ENCODE measurements around the gene PKDCC. TPM values are rescaled to one million over a fixed set of nuclear protein-coding genes. Genes with fewer than 3 reads are reported as not detected.

Gene PKDCC
- total and polyA plus RNA-seq, 10 donors = 19.8 to 81.9 (median 44.4) TPM

- Histone ChIP-seq H3K4me3 (peak overlapping the region in 4 of 8 donors; percentile 51 to 81 (median 61)), H3K9me3 (no peaks in the 10 kb centered on the region), H3K4me1 (peaks cover 6 to 29% (median 15%) of the 10 kb centered on the region in 6 donors), H3K36me3 (peaks cover 0 to 12% (median 0%) of the 10 kb centered on the region in 6 donors), H3K27ac (peak overlapping the region in 7 of 8 donors; percentile 3 to 82 (median 76)), H3K27me3 (replicated peaks in 1 of 7) (peaks cover 0 to 45% (median 15%) of the 10 kb centered on the region in 7 donors)
- TF ChIP-seq POLR2A (IDR thresholded peaks at IDR 0.05) (no peak), POLR2AphosphoS5 (IDR thresholded peaks at IDR 0.05) (no peak)
- TF ChIP-seq, protein P1, sequence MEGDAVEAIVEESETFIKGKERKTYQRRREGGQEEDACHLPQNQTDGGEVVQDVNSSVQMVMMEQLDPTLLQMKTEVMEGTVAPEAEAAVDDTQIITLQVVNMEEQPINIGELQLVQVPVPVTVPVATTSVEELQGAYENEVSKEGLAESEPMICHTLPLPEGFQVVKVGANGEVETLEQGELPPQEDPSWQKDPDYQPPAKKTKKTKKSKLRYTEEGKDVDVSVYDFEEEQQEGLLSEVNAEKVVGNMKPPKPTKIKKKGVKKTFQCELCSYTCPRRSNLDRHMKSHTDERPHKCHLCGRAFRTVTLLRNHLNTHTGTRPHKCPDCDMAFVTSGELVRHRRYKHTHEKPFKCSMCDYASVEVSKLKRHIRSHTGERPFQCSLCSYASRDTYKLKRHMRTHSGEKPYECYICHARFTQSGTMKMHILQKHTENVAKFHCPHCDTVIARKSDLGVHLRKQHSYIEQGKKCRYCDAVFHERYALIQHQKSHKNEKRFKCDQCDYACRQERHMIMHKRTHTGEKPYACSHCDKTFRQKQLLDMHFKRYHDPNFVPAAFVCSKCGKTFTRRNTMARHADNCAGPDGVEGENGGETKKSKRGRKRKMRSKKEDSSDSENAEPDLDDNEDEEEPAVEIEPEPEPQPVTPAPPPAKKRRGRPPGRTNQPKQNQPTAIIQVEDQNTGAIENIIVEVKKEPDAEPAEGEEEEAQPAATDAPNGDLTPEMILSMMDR (IDR thresholded peaks at IDR 0.05 in 8 of 11, conservative IDR thresholded peaks at IDR 0.05 in 3 of 11) = no peak
- WGBS, 5 donors = 74 to 89% (median 81%) methylated on average over 11 of the region's 11 CpGs
- DNase-seq = peak; percentile 36
- intact Hi-C loops (cut with DNase I; ENCODE audit: low total_unique reads) = no loop called here
Observed at GRCh38 chr2:42051543-42052235, 3.9 kb downstream of the PKDCC start.

- peaks cover 0 to 24% (median 0%) of the 10 kb centered on the region in 6 donors for H3K36me3 ChIP-seq
- H3K9me3 ChIP-seq = no peaks in the 10 kb centered on the region
- H3K27me3 ChIP-seq (replicated peaks in 1 of 7) = peaks cover 0 to 34% (median 6%) of the 10 kb centered on the region in 7 donors
- TF ChIP-seq POLR2A (IDR thresholded peaks at IDR 0.05) (no peak), POLR2AphosphoS5 (IDR thresholded peaks at IDR 0.05) (peak; percentile 55 to 73 (median 57))
- intact Hi-C loops (cut with DNase I; ENCODE audit: low total_unique reads) = no loop called here
- H3K4me1 ChIP-seq = peaks cover 0 to 20% (median 7%) of the 10 kb centered on the region in 6 donors
- H3K27ac ChIP-seq = peak overlapping the region in 7 of 8 donors; percentile 48 to 82 (median 76)
- H3K4me3 ChIP-seq = peak overlapping the region in 1 of 8 donors; percentile 19
- peak; percentile 64 for DNase-seq
- 72 to 82% (median 79%) methylated on average over 8 to 14 of the region's 14 CpGs for WGBS, 5 donors
Observed at GRCh38 chr2:42052702-42053481, 5.1 kb downstream of the PKDCC start.

DNA sequence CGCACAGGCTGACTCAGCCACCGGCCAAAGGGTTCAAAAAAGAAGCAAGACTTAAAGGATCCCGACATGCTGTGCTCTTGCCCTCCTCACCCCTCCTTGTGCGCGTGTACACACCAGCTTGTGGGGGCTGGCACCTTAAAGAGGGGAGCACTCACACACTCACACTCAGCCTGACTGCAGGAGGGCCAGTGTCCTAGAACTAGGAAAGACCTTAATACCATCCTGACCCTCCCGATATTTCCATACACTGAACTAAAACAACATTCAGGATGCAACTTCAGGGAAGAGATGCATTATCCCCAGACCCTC, 5.6 kb downstream of the PKDCC start:
- peak overlapping the region in 7 of 8 donors; percentile 23 to 82 (median 76) for H3K27ac ChIP-seq

More for the DNA sequence above, 5.6 kb downstream of the PKDCC start:
- Histone ChIP-seq H3K4me1 (peaks cover 0 to 20% (median 7%) of the 10 kb centered on the region in 6 donors), H3K4me3 (no peak overlapping the region), H3K27me3 (replicated peaks in 1 of 7) (peaks cover 0 to 30% (median 6%) of the 10 kb centered on the region in 7 donors), H3K36me3 (peaks cover 0 to 28% (median 0%) of the 10 kb centered on the region in 6 donors), H3K9me3 (no peaks in the 10 kb centered on the region)
- 63 to 81% (median 73%) methylated on average over 6 of the region's 6 CpGs for WGBS, 5 donors
- TF ChIP-seq POLR2A (IDR thresholded peaks at IDR 0.05) (no peak), POLR2AphosphoS5 (IDR thresholded peaks at IDR 0.05) (no peak)
- TF ChIP-seq, protein P1 (IDR thresholded peaks at IDR 0.05 in 8 of 11, conservative IDR thresholded peaks at IDR 0.05 in 3 of 11) = no peak
- intact Hi-C loops (cut with DNase I; ENCODE audit: low total_unique reads) = no loop called here
- no peak for DNase-seq
